Sigmoid colon (tissue), 3 donors: ENCODE measurements around the gene OTUB1.

Experiments
- POLR2A ChIP-seq, 2 donors: fragments of 450-650 bp; IDR thresholded peaks; one replicate each; pipeline ENCODE4 v1.6.1; 2016; ENCODE audit warnings: antibody characterized with exemption in 2 of 2, mild to moderate bottlenecking in 2 of 2, moderate library complexity in 2 of 2
- TF ChIP-seq, protein P1 (sequence below), 4 experiments: fragments of 450-650 bp in 3 of 4; fragments of 200-600 bp in 1 of 4; IDR thresholded peaks; one replicate each; pipeline ENCODE4 v1.5.1; 2016 to 2019; ENCODE audit warnings: antibody characterized with exemption in 4 of 4, mild to moderate bottlenecking in 3 of 4, moderate library complexity in 2 of 4

DNA sequence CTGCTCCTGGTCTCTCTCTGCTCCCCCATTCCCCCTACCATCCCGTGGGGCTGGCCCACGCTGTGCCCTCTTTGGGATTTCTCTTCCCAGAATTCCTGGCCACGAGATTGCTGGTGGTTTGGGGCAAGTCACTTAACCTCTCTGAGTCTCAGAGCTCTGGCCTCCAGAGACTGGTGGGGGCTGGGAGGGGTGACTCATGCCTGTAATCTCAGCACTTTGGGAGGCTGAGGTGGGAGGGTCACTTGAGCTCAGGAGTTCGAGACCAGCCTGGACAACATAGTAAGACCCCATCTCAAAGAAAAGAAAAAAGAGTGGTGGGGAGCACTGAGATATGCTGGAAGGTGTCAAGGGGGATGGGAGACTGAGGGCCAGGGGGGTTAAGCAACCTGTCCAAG is 18.3 kb downstream of the OTUB1 start:
- TF ChIP-seq, protein P1, sequence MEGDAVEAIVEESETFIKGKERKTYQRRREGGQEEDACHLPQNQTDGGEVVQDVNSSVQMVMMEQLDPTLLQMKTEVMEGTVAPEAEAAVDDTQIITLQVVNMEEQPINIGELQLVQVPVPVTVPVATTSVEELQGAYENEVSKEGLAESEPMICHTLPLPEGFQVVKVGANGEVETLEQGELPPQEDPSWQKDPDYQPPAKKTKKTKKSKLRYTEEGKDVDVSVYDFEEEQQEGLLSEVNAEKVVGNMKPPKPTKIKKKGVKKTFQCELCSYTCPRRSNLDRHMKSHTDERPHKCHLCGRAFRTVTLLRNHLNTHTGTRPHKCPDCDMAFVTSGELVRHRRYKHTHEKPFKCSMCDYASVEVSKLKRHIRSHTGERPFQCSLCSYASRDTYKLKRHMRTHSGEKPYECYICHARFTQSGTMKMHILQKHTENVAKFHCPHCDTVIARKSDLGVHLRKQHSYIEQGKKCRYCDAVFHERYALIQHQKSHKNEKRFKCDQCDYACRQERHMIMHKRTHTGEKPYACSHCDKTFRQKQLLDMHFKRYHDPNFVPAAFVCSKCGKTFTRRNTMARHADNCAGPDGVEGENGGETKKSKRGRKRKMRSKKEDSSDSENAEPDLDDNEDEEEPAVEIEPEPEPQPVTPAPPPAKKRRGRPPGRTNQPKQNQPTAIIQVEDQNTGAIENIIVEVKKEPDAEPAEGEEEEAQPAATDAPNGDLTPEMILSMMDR (IDR thresholded peaks at IDR 0.05) = no peak
- no peak for TF ChIP-seq POLR2A (IDR thresholded peaks at IDR 0.05)
